AG04449 (cell line): Measurements from ENCODE around the gene CCDC57.

Source experiments
- CTCF ChIA-PET: fragments of 350-600 bp; formaldehyde crosslinking; extraction: SDS; loops from one replicate; lab custom pipeline; 2021; ENCODE audit warnings: antibody characterized with exemption; lab: Yijun Ruan, JAX
- POLR2A ChIA-PET: fragments of 400-600, 350-600 bp; formaldehyde crosslinking; extraction: SDS; loops from one replicate; lab custom pipeline; 2020; ENCODE audit warnings: antibody characterized with exemption, inconsistent platforms; lab: Yijun Ruan, JAX
- DNase-seq: peaks from one replicate; pipeline ENCODE4 v3.0.0-alpha.2; 2010; ENCODE audit warnings: low read depth, low spot score
- H3K4me3 ChIP-seq: 2 replicates; pipeline ENCODE4 v1.5.1; 2011; ENCODE audit warnings: low read depth, mild to moderate bottlenecking, control low read depth, low read length
- CTCF ChIP-seq: IDR thresholded peaks from one replicate; pipeline ENCODE4 v1.5.1; 2011; ENCODE audit warnings: mild to moderate bottlenecking, moderate library complexity, low read length, control low read depth, inconsistent platforms; ENCODE audit not compliant: insufficient read depth; ENCODE audit errors: missing control alignments

CCDC57 gene

DNA sequence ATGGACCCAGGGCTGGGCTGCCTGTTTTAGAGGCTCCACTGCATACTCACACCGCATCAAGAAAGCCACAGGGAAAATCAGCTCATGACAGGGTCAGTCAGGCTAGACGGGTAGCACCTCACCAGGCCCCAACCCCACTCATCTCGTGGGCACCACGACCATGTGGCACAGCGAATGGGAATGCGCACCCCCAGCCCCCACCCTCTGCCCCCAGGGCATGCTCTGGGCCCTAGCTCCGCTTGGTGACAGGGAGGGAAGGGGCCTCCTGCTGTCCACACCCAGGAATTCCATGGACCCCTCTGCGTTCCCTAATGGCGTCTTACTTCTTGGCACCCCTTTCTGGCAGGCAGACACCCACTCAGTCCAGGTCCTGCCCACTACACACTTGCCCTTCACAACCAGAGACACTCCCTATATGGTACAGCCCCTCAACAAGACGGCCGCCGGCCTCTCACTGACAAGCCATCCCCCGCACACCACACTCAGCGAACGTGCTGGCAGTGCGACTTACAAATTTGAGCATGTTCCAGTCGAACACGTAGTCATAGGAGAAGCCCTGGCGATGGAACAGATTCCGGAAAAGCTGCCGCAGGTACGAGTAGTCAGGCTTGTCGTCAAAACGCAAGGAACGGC is 38.3 kb upstream of the CCDC57 start:
- TF ChIP-seq CTCF: no peak
- no peak overlapping the region for H3K4me3 ChIP-seq
- POLR2A ChIA-PET: interaction anchor here (0.5 to 1.3 kb wide), 3 partner anchors 9 to 116 kb away, joined by 3 to 6 read pairs (median 3); no protein-coding TSS in a partner anchor
- DNase-seq: no peak
- CTCF ChIA-PET: interaction anchor here (1.4 kb wide), 1 partner anchor 13 kb away, joined by 3 read pairs; no protein-coding TSS in a partner anchor

GRCh38 chr17:82249896-82250581 is 37.4 kb upstream of the CCDC57 start:
- no peak for TF ChIP-seq CTCF
- no peak overlapping the region for H3K4me3 ChIP-seq
- ChIA-PET CTCF (interaction anchor here (0.6 kb wide), 1 partner anchor 26 kb away, joined by 3 read pairs; no protein-coding TSS in a partner anchor), POLR2A (no interaction called here)
- DNase-seq: no peak

DNA sequence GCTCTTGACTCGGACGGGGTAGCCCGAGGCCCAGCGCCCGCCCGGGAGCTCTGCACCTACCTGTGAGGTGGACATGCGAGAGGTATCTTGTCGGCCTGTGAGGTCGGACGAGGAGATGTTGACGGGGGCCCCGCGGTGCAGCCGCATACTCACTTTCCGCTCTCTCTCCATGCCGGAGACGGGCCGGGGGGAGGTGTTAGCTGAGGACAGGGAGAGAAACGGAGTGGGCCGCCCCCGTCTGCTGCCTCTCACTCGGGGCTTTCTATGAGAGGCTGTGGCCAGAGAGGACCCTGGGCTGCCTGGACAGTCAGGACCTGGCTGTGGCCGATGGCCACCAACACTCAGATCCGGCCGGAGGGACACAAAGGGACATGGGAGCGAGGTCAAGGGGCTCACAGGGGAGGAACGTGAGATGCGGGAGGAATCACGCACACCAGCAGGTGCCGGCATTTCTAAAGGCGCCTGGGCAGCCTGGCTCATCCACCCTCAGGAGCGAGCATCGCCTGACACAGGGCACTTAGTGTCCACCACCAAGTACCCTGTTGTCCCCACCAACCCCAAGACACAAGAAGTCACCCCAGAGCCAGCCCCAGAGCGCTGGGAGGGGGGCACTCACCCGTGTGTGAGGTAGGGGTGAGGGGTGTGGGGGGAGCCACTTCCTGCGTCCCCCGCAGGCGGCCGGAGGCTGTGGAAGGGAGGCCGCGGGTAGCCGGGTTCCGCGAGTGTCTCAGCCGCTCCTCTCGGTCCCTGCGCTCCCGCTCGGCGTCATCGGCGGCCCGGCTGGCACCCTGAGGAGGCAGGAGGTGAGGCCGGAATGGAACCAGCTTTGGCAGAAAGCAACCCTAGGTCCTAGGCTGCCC is 36.4 kb upstream of the CCDC57 start:
- no peak overlapping the region for H3K4me3 ChIP-seq
- TF ChIP-seq CTCF: no peak
- no peak for DNase-seq
- POLR2A ChIA-PET: no interaction called here
- CTCF ChIA-PET: no interaction called here

GRCh38 chr17:82247856-82248671 is 35.4 kb upstream of the CCDC57 start:
- no peak overlapping the region for H3K4me3 ChIP-seq
- no peak for TF ChIP-seq CTCF
- CTCF ChIA-PET: no interaction called here
- DNase-seq: no peak
- POLR2A ChIA-PET: no interaction called here

GRCh38 chr17:82247182-82247823 is 34.7 kb upstream of the CCDC57 start:
- DNase-seq: no peak
- H3K4me3 ChIP-seq: no peak overlapping the region
- no peak for TF ChIP-seq CTCF
- POLR2A ChIA-PET: interaction anchor here (0.7 to 0.9 kb wide), 2 partner anchors 19 to 41 kb away, joined by 3 read pairs; partner anchors contain the start of gene SLC16A3
- CTCF ChIA-PET: no interaction called here
